ENCODE measurements around the gene ZNF3. TPM values are rescaled to one million over a fixed set of nuclear protein-coding genes. Genes with fewer than 3 reads are reported as not detected.
A peak's percentile ranks its signal among the peaks of the same experiment; 100 is the strongest.

The ZNF3 gene
- total and polyA plus RNA-seq, 2 experiments from 2014 or later, result 23.4 to 48.9 TPM

DNA sequence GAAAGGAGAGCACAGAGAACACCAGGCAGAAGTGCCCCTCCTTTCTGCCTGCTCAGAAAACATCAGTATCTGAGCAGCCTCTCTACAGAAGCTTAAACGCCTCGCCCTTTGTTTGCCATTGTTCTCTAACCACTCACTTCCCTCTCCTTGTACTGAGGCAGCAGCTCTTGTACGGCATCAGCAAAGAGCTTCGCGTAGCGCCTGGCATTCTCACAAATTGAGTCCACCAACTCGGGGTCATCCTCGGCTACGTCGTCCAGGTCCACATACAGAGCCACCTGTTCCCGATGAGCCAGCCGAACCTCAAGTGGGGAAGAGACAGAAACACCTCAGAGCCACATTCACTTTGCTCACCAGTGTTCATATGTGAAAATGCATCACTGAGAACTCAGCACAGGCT lies 17.9 kb upstream of the ZNF3 start:
- Histone ChIP-seq H3K79me2 (replicated peaks; ENCODE audit: insufficient read depth) (peaks cover 60% of the 10 kb centered on the region), H3F3A (replicated peaks; ENCODE audit: low read depth) (peaks cover 64% of the 10 kb centered on the region), H3K4me2 (peak overlapping the region; percentile 100), H4K20me1 (replicated peaks; ENCODE audit: insufficient read depth) (peaks cover 49% of the 10 kb centered on the region), H3K4me1 (ENCODE audit: insufficient read depth) (peaks cover 13% of the 10 kb centered on the region), H3K27me3 (ENCODE audit: insufficient read depth) (no peaks in the 10 kb centered on the region), H3K27ac (ENCODE audit: low read depth) (peak overlapping the region; percentile 100), H3K9me2 (ENCODE audit: insufficient read depth) (no peaks in the 10 kb centered on the region), H3K36me3 (ENCODE audit: insufficient read depth) (peaks cover 57% of the 10 kb centered on the region), H2AFZ (no peak overlapping the region), H3K4me3 (peak overlapping the region; percentile 100)
- Mint-ChIP-seq H3K4me1 (peaks cover 41% of the 10 kb centered on the region), H3K36me3 (ENCODE audit: low read depth) (peaks cover 81% of the 10 kb centered on the region), H3K9me3 (peaks cover 5% of the 10 kb centered on the region; the same call in 2 of the 3 replicates), H3K4me3 (peak overlapping the region; percentile 95), H3K27me3 (ENCODE audit: insufficient read depth, low read depth, poor library complexity) (peaks cover 49% of the 10 kb centered on the region), H3K27ac (peak overlapping the region; percentile 98)
- ATAC-seq, result no peak
- TF ChIP-seq, protein P1, sequence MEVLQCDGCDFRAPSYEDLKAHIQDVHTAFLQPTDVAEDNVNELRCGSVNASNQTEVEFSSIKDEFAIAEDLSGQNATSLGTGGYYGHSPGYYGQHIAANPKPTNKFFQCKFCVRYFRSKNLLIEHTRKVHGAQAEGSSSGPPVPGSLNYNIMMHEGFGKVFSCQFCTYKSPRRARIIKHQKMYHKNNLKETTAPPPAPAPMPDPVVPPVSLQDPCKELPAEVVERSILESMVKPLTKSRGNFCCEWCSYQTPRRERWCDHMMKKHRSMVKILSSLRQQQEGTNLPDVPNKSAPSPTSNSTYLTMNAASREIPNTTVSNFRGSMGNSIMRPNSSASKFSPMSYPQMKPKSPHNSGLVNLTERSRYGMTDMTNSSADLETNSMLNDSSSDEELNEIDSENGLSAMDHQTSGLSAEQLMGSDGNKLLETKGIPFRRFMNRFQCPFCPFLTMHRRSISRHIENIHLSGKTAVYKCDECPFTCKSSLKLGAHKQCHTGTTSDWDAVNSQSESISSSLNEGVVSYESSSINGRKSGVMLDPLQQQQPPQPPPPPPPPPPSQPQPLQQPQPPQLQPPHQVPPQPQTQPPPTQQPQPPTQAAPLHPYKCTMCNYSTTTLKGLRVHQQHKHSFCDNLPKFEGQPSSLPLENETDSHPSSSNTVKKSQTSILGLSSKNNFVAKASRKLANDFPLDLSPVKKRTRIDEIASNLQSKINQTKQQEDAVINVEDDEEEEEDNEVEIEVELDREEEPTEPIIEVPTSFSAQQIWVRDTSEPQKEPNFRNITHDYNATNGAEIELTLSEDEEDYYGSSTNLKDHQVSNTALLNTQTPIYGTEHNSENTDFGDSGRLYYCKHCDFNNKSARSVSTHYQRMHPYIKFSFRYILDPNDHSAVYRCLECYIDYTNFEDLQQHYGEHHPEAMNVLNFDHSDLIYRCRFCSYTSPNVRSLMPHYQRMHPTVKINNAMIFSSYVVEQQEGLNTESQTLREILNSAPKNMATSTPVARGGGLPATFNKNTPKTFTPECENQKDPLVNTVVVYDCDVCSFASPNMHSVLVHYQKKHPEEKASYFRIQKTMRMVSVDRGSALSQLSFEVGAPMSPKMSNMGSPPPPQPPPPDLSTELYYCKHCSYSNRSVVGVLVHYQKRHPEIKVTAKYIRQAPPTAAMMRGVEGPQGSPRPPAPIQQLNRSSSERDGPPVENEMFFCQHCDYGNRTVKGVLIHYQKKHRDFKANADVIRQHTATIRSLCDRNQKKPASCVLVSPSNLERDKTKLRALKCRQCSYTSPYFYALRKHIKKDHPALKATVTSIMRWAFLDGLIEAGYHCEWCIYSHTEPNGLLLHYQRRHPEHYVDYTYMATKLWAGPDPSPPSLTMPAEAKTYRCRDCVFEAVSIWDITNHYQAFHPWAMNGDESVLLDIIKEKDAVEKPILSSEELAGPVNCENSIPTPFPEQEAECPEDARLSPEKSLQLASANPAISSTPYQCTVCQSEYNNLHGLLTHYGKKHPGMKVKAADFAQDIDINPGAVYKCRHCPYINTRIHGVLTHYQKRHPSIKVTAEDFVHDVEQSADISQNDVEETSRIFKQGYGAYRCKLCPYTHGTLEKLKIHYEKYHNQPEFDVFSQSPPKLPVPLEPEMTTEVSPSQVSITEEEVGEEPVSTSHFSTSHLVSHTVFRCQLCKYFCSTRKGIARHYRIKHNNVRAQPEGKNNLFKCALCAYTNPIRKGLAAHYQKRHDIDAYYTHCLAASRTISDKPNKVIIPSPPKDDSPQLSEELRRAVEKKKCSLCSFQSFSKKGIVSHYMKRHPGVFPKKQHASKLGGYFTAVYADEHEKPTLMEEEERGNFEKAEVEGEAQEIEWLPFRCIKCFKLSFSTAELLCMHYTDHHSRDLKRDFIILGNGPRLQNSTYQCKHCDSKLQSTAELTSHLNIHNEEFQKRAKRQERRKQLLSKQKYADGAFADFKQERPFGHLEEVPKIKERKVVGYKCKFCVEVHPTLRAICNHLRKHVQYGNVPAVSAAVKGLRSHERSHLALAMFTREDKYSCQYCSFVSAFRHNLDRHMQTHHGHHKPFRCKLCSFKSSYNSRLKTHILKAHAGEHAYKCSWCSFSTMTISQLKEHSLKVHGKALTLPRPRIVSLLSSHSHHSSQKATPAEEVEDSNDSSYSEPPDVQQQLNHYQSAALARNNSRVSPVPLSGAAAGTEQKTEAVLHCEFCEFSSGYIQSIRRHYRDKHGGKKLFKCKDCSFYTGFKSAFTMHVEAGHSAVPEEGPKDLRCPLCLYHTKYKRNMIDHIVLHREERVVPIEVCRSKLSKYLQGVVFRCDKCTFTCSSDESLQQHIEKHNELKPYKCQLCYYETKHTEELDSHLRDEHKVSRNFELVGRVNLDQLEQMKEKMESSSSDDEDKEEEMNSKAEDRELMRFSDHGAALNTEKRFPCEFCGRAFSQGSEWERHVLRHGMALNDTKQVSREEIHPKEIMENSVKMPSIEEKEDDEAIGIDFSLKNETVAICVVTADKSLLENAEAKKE (CRISPR knock-in tag; IDR thresholded peaks at IDR 0.05), result no peak
- TF ChIP-seq CREB1 (CRISPR knock-in tag; IDR thresholded peaks at IDR 0.05; ENCODE audit: low read depth) (no peak), NANOG (IDR thresholded peaks at IDR 0.05; ENCODE audit: borderline replicate concordance) (no peak), ZNF331 (CRISPR knock-in tag; IDR thresholded peaks at IDR 0.05; ENCODE audit: low read depth) (no peak), STAT1 (IDR thresholded peaks at IDR 0.05; ENCODE audit: unreplicated experiment) (no peak), JUNB (IDR thresholded peaks at IDR 0.05; ENCODE audit: unreplicated experiment) (no peak)
- TF ChIP-seq, protein P2, sequence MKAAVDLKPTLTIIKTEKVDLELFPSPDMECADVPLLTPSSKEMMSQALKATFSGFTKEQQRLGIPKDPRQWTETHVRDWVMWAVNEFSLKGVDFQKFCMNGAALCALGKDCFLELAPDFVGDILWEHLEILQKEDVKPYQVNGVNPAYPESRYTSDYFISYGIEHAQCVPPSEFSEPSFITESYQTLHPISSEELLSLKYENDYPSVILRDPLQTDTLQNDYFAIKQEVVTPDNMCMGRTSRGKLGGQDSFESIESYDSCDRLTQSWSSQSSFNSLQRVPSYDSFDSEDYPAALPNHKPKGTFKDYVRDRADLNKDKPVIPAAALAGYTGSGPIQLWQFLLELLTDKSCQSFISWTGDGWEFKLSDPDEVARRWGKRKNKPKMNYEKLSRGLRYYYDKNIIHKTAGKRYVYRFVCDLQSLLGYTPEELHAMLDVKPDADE (IDR thresholded peaks at IDR 0.05), result no peak
- TF ChIP-seq, protein P3, sequence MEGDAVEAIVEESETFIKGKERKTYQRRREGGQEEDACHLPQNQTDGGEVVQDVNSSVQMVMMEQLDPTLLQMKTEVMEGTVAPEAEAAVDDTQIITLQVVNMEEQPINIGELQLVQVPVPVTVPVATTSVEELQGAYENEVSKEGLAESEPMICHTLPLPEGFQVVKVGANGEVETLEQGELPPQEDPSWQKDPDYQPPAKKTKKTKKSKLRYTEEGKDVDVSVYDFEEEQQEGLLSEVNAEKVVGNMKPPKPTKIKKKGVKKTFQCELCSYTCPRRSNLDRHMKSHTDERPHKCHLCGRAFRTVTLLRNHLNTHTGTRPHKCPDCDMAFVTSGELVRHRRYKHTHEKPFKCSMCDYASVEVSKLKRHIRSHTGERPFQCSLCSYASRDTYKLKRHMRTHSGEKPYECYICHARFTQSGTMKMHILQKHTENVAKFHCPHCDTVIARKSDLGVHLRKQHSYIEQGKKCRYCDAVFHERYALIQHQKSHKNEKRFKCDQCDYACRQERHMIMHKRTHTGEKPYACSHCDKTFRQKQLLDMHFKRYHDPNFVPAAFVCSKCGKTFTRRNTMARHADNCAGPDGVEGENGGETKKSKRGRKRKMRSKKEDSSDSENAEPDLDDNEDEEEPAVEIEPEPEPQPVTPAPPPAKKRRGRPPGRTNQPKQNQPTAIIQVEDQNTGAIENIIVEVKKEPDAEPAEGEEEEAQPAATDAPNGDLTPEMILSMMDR (conservative IDR thresholded peaks at IDR 0.05; ENCODE audit: low read depth in 2 of 2), result no peak
- no peak for DNase-seq (ENCODE audit: low spot score)
